GM12878 (cell line): ENCODE results near the gene NPAS3. TPM values are rescaled to one million over a fixed set of nuclear protein-coding genes. Genes with fewer than 3 reads are reported as not detected.

Source experiments
- ATAC-seq: fragments of 200-7000 bp; cut with Tn5 transposase; 3 replicates; pipeline ENCODE4 v1.9.1; 2020; ENCODE audit warnings: mild to moderate bottlenecking, moderate library complexity
- BruUV-seq: library from RNA; stranded (reverse); fragments of 400-500 nt; replicated peaks from 2 replicates; lab custom pipeline; 2021; lab: Mats Ljungman, UMichigan
- CTCF ChIA-PET: fragments of 300-600 bp; sonication (Branson Sonifier 250); formaldehyde crosslinking; extraction: SDS; loops from one replicate; lab custom pipeline; 2021; ENCODE audit warnings: inconsistent platforms; lab: Yijun Ruan, JAX
- POLR2A ChIA-PET: fragments of 350-600 bp; formaldehyde crosslinking; extraction: SDS; loops from one replicate; lab custom pipeline; 2021; ENCODE audit warnings: inconsistent platforms; lab: Charles Lee
- RAD21 ChIA-PET: fragments of 300-600 bp; sonication (Branson Sonifier 250); formaldehyde crosslinking; loops from one replicate; lab custom pipeline; 2023; ENCODE audit warnings: antibody characterized with exemption; ENCODE audit not compliant: unreplicated experiment; lab: Charles Lee
- SMC1A ChIA-PET: fragments of 300-600 bp; sonication (Branson Sonifier 250); formaldehyde crosslinking; loops from one replicate; lab custom pipeline; 2023; ENCODE audit not compliant: unreplicated experiment, uncharacterized antibody; lab: Charles Lee
- DNase-seq: peaks from one replicate; pipeline ENCODE4 v3.0.0-alpha.2; 2011; ENCODE audit warnings: low read depth, low spot score
- FAIRE-seq: peaks from 3 replicates; lab custom pipeline; 2011; peaks lifted over from hg19 to GRCh38; lab: Jason Lieb, UNC
- H2AFZ ChIP-seq: 2 replicates; pipeline ENCODE4 v1.6.0; 2011; ENCODE audit warnings: low read depth, low read length, control low read depth; ENCODE audit not compliant: control insufficient read depth
- H3K27ac ChIP-seq: 2 replicates; pipeline ENCODE4 v1.5.1; 2011; ENCODE audit warnings: control low read depth; ENCODE audit not compliant: control insufficient read depth, insufficient read depth
- H3K27me3 ChIP-seq, 2 experiments: replicated peaks in 1 of 2; 2 replicates each; pipeline versions ENCODE4 v1.6.0 to v1.6.1; 2011; ENCODE audit warnings: low read length in 1 of 2; ENCODE audit not compliant: control insufficient read depth in 2 of 2, insufficient read depth in 2 of 2
- H3K36me3 ChIP-seq, 2 experiments: 2 replicates each; pipeline ENCODE4 v1.5.1; 2011; ENCODE audit warnings: low read length in 1 of 2; ENCODE audit not compliant: control insufficient read depth in 2 of 2, insufficient read depth in 2 of 2
- H3K4me1 ChIP-seq: 2 replicates; pipeline ENCODE4 v1.6.1; 2011; ENCODE audit warnings: mild to moderate bottlenecking, low read length, moderate library complexity, mixed read lengths; ENCODE audit not compliant: control insufficient read depth, insufficient read depth
- H3K4me2 ChIP-seq: 2 replicates; pipeline ENCODE4 v1.6.0; 2011; ENCODE audit warnings: control low read depth; ENCODE audit not compliant: control insufficient read depth, insufficient read depth
- H3K4me3 ChIP-seq: fragments of 200-600 bp; sonication (generic); 2 replicates; pipeline ENCODE4 v1.5.1; 2016
- H3K79me2 ChIP-seq: 2 replicates; pipeline ENCODE4 v1.6.0; 2011; ENCODE audit warnings: low read length; ENCODE audit not compliant: control insufficient read depth, insufficient read depth
- H3K9ac ChIP-seq: 2 replicates; pipeline ENCODE4 v1.8.0; 2011; ENCODE audit warnings: low read length, control low read depth, mixed read lengths; ENCODE audit not compliant: control insufficient read depth, insufficient read depth
- H3K9me3 ChIP-seq: replicated peaks from 3 replicates; pipeline ENCODE4 v1.5.1; 2011; ENCODE audit warnings: mild to moderate bottlenecking, low read length; ENCODE audit not compliant: control insufficient read depth, insufficient read depth
- H4K20me1 ChIP-seq: 2 replicates; pipeline ENCODE4 v1.6.0; 2011; ENCODE audit not compliant: control insufficient read depth, insufficient read depth
- CHD4 ChIP-seq: fragments of 200-600 bp; sonication (generic); IDR thresholded peaks from 2 replicates; pipeline ENCODE4 v1.6.1; 2016; ENCODE audit warnings: mild to moderate bottlenecking
- MLLT1 ChIP-seq: fragments of 450-650 bp; IDR thresholded peaks from 2 replicates; pipeline ENCODE4 v1.6.1; 2016; ENCODE audit warnings: mild to moderate bottlenecking
- PAX8 ChIP-seq: fragments of 450-650 bp; IDR thresholded peaks from 2 replicates; pipeline ENCODE4 v1.6.1; 2017; ENCODE audit warnings: mild to moderate bottlenecking, moderate library complexity
- RB1 ChIP-seq: fragments of 450-650 bp; formaldehyde crosslinking; IDR thresholded peaks from 2 replicates; pipeline ENCODE4 v1.6.1; 2017; ENCODE audit warnings: mild to moderate bottlenecking, borderline replicate concordance
- ZNF622 ChIP-seq: fragments of 450-650 bp; IDR thresholded peaks from 2 replicates; pipeline ENCODE4 v1.6.1; 2017; ENCODE audit warnings: mild to moderate bottlenecking, inconsistent platforms
- WGBS: methylation state at CpG from one replicate; pipeline ENCODE4 v1.1.6; 2016; ENCODE audit warnings: low lambda C conversion rate; ENCODE audit not compliant: insufficient replicate concordance, insufficient coverage; ENCODE audit errors: missing lambda C conversion rate; 5-methylcytosine and 5-hydroxymethylcytosine counted together
- in situ Hi-C: fragments of 300-500 bp; cut with MboI; formaldehyde crosslinking; loops from 9 replicates; pipeline ENCODE4 v1.14.3; 2018; ENCODE audit warnings: mixed read lengths
- intact Hi-C: fragments of 100-400 bp; cut with micrococcal nuclease; formaldehyde crosslinking; loops from one replicate; pipeline ENCODE4 v1.14.2; 2022; ENCODE audit not compliant: unreplicated experiment
- polyA plus RNA-seq, 11 experiments: library from polyadenylated mRNA; depleted of rRNA in 4 of 11; unstranded in 6 of 11; stranded (reverse) in 5 of 11; fragments of >200 nt; fragmentation: Nextera tagmentation in 4 of 11; fragmentation: Illumina TruSeq in 1 of 11; extraction: Ambion mirVana in 4 of 11; extraction: Trizol in 1 of 11; gene quantifications; 1 replicate in 1 of 11; 2 replicates in 10 of 11; pipeline versions ENCODE4 v1.2.1 to v1.2.3, GENCODE V29; 2011 to 2016; ENCODE audit warnings: inconsistent platforms in 2 of 11, missing spikeins in 2 of 11, low read depth in 1 of 11
- total RNA-seq, 4 experiments: library from RNA; depleted of rRNA in 3 of 4; stranded (reverse); fragments of >200 nt in 3 of 4; fragmentation: Illumina TruSeq in 1 of 4; extraction: Trizol in 1 of 4; gene quantifications; 2 replicates each; pipeline versions ENCODE4 v1.2.1 to v1.2.3, GENCODE V29; 2013 to 2021
- TF ChIP-seq, protein P1 (sequence below): fragments of 450-650 bp; IDR thresholded peaks from 2 replicates; pipeline ENCODE4 v1.6.1; 2016; ENCODE audit warnings: mild to moderate bottlenecking, moderate library complexity, borderline replicate concordance

The NPAS3 gene
- total and polyA plus RNA-seq, 10 of the 15 experiments (the other 5 are each of a cell fraction or from before 2014, with no cell fraction given), result under 0.01 to 2.7 (median 0.03) TPM; not detected in 6

DNA sequence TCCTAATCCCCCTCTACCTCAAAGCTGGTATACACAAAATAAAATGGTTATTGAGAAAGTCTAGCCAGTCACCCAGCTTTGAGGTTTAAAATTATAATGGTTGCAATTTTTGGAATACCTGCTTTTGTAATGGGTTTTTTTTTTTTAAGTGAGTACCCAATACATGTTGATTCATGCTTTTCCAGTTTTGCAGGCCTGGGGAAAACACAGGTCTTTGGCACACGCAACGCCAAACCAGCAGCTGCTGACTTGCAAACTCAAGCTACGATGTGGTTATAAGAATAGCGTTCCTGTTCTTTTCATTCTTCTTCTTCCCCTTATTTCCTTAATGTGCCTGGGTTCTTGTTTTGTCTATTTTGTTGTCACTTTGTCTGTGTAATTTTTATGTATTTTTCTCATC lies 779.2 kb downstream of the NPAS3 start:
- Histone ChIP-seq H3K79me2 (no peaks in the 10 kb centered on the region), H3K36me3 (no peaks in the 10 kb centered on the region), H3K9ac (no peak overlapping the region), H3K4me3 (no peak overlapping the region), H3K4me1 (no peaks in the 10 kb centered on the region), H2AFZ (no peak overlapping the region), H4K20me1 (no peaks in the 10 kb centered on the region), H3K9me3 (no peaks in the 10 kb centered on the region), H3K27me3 (no peaks in the 10 kb centered on the region; a peak in 1 of 4 replicates), H3K27ac (no peak overlapping the region), H3K4me2 (no peak overlapping the region)
- FAIRE-seq (no peak), DNase-seq (no peak), ATAC-seq (no peak)
- BruUV-seq, result no TSS peak
- ChIA-PET SMC1A (interaction anchor here (0.6 to 5.6 kb wide), 4 partner anchors 11 to 243 kb away, joined by 3 to 23 read pairs (median 3); no protein-coding TSS in a partner anchor), CTCF (interaction anchor here (1.1 kb wide), 1 partner anchor 14 kb away, joined by 3 read pairs; no protein-coding TSS in a partner anchor), POLR2A (no interaction called here), RAD21 (interaction anchor here (0.8 kb wide), 1 partner anchor 57 kb away, joined by 3 read pairs; no protein-coding TSS in a partner anchor)
- no peak for TF ChIP-seq MLLT1
- TF ChIP-seq RB1, result no peak
- no peak for TF ChIP-seq CHD4
- TF ChIP-seq, protein P1, sequence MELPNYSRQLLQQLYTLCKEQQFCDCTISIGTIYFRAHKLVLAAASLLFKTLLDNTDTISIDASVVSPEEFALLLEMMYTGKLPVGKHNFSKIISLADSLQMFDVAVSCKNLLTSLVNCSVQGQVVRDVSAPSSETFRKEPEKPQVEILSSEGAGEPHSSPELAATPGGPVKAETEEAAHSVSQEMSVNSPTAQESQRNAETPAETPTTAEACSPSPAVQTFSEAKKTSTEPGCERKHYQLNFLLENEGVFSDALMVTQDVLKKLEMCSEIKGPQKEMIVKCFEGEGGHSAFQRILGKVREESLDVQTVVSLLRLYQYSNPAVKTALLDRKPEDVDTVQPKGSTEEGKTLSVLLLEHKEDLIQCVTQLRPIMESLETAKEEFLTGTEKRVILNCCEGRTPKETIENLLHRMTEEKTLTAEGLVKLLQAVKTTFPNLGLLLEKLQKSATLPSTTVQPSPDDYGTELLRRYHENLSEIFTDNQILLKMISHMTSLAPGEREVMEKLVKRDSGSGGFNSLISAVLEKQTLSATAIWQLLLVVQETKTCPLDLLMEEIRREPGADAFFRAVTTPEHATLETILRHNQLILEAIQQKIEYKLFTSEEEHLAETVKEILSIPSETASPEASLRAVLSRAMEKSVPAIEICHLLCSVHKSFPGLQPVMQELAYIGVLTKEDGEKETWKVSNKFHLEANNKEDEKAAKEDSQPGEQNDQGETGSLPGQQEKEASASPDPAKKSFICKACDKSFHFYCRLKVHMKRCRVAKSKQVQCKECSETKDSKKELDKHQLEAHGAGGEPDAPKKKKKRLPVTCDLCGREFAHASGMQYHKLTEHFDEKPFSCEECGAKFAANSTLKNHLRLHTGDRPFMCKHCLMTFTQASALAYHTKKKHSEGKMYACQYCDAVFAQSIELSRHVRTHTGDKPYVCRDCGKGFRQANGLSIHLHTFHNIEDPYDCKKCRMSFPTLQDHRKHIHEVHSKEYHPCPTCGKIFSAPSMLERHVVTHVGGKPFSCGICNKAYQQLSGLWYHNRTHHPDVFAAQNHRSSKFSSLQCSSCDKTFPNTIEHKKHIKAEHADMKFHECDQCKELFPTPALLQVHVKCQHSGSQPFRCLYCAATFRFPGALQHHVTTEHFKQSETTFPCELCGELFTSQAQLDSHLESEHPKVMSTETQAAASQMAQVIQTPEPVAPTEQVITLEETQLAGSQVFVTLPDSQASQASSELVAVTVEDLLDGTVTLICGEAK, result no peak
- TF ChIP-seq PAX8, result no peak
- TF ChIP-seq ZNF622, result no peak
- in situ Hi-C loops, result no loop called here
- intact Hi-C loops, result no loop called here
- WGBS, result 56% methylated on average over 4 of the region's 4 CpGs
